Activated naive CD4-positive, alpha-beta T cell treated with Interleukin-2 at 50 U/mL for 16 hours (primary cell): ENCODE results near the gene LRRC8C.
"Not testable (repeated sequence)": the region's sequence is repeated elsewhere in the genome, so short reads cannot be mapped to it uniquely, and the experiment has no call there.

Experiments used
- DNase-seq: peaks from one replicate; pipeline ENCODE4 v3.0.0-alpha.2; 2020

LRRC8C gene

DNA sequence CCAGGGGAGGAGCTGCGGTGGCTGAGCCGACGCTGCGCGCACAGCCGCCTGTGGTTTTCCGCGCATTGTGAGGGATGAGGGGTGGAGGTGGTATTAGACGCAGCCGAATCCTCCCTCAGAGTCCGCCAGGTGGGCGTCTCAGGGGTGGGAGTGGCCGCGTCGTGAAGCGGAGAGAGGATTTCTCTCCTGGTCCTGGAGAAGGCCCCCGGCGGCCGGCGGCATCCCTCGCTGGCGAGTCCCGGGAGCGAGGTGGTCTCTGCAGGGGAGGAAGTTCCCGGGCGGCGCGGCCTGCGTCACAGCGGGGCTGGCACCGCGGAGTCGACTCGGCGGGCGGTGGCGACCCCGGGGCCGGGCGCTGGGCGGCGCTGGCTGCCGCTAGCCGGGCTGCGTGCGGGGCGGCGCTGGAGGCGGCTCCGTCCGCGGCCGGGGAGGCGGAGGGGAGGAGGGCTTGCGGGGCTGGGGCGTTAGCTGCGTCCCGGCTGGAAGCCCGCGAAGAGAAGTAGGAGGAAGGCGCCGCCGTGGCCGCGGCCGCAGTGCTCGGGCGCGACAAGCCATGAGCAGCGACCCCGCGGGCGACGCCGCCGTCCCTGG, at the start of gene LRRC8C:
Gene LRRC8C, plus strand, starts transcription at position 464 of the 591 bp plus-strand sequence. CDS start 53,354 bp downstream, outside the sequence.
- DNase-seq: peak; percentile 87

DNA sequence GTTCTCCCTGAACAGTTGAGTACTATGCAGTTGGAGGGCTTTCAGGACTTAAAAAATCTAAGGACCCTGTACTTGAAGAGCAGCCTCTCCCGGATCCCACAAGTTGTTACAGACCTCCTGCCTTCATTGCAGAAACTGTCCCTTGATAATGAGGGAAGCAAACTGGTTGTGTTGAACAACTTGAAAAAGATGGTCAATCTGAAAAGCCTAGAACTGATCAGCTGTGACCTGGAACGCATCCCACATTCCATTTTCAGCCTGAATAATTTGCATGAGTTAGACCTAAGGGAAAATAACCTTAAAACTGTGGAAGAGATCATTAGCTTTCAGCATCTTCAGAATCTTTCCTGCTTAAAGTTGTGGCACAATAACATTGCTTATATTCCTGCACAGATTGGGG, 48.7 kb upstream of the LRRC8C start:
- no peak for DNase-seq

DNA sequence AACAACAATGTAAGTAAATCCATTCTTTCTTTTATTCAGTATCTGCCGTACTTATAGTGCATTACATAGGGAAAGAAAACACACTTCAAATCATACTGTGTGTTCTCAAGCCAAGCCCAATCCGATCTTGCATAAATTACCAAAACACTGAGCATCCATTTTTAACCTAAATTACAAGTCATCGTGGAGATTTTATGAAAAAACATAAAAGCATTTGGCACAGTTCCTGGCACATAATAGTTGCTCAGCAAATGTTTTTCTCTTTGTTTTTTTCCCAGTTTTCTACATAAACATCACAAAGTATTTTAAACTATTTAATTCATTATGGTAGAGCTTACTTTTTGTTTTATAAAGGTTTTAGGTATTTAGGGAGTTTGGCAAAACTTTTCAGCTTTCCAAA, 48.1 kb upstream of the LRRC8C start:
- DNase-seq: no peak

DNA sequence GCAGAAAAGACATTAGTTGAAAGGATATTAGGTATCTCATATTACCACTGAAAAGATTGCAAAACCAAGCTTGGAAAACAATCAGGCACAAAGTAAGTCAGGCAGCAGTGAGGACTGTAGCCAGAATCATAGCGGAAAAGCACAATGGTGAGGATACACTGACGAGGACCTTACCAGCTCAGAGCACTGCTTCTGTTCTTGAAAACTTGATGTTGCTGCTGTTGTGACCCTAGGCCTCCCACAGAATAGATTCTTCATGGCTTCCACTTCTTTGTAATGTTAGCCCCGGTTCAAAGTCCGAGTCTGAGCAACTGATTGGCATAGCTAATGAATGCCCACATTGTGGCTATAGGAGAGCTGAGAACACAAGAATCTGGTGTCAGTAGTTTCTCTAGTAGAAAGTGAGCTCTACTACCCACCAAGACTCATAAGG, 45.2 kb upstream of the LRRC8C start:
- DNase-seq: no peak

DNA sequence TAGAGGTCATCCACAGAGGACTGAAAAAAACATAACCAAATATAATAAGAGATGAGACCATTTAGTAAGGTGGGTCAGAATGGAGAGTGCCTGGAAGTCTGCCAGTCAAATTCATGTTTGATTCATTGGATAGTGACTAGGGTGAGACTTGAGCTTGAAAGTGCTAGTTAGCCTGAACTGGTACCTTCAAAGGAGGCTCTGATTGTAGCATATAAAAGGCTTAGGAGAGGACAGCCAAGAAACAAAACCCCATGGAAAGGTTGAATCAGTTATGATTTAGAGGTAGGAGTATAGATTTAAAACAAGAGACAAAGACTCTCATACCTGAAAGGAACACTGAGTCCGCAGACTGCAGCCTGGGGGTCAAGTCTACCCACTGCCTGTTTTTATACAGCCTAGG, 44.4 kb upstream of the LRRC8C start:
- no peak for DNase-seq

DNA sequence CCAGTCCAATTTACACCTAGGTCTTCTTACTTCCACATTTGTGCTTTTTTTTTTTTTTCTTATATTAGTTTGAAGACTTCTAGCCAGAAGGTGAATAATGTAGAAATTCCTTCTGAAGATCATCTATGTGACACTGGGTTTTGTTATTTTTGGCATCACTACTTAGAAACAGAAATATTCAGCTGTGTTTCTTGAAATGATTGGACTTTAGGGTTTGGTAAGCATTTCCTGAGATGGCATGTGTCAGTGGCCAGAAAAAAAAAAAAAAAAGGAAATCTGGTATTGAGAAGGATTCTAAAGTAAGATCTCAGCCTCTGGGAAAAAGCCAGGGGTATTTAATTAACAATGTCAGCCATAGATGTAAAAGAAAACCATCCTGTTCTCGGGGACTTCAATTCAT, 43.4 kb upstream of the LRRC8C start:
- DNase-seq: no peak

DNA sequence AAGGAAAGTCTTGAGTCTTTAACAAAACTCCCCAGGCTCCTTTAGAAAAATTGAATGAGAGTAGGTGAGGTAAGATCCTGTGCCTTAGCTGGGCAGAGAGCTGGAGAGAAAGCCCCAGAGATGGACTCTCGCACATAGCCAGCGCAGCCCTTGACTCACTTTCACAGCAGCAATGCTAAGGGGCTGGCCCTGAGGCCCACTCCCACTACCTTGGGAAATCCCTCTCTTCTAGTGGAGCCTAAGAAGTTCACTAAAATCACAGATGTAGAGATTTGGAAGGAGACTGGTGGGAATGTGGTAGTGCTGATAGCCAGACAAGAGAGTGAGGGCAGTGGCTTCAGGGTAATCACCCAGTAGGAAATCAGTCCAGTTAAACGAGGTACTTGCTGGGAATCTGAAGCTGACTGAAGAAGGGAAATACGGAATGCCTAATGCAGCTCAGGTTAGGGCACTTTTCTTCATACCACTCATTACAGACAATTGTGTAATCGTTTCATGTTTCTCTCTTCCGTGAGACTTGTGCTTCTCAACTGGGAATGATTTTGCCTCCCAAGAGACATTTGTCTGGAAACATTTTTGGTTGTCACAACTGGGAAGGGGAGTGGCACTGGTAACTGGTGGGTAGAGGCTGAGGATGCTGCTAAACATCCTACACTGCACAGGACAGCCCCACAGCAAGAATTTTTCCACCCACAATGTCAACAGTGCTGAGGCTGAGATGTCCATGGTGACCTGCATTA, 42.4 kb upstream of the LRRC8C start:
- no peak for DNase-seq

DNA sequence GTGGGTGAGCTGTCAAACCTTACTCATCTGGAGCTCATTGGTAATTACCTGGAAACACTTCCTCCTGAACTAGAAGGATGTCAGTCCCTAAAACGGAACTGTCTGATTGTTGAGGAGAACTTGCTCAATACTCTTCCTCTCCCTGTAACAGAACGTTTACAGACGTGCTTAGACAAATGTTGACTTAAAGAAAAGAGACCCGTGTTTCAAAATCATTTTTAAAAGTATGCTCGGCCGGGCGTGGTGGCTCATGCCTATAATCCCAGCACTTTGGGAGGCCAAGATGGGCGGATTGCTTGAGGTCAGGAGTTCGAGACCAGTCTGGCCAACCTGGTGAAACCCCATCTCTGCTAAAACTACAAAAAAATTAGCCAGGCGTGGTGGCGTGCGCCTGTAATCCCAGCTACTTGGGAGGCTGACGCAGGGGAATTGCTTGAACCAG, 40.0 kb upstream of the LRRC8C start:
- not testable (repeated sequence) for DNase-seq

DNA sequence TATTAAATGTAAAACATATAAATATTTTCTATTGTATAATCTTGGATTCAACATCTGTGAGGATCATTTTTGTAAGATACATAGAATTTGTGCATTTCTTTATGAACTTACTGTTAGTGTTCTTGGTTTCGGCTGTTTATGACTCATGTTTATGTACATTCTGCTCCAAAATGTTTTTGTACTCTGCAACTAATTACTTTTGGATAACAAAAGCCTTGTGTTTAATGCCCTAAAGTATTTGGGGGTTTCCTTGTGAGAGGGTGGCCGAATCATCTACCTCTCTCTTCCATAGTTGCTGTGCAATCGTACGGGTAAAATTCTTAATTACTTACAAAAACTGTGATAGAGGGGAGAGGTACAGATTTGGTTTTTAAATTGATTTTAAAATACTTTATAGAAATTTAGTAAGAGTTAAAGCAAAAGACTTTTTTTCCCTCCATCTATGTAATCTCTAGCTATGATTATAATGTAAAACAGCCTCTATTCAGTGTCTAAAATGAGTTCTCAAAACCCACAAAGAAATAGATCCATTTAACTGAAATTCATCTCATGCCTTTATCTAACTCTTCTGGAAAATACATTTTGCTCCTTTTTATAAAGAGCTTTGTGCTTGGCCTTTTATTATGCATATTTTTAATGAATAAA, 38.7 kb upstream of the LRRC8C start:
- no peak for DNase-seq

DNA sequence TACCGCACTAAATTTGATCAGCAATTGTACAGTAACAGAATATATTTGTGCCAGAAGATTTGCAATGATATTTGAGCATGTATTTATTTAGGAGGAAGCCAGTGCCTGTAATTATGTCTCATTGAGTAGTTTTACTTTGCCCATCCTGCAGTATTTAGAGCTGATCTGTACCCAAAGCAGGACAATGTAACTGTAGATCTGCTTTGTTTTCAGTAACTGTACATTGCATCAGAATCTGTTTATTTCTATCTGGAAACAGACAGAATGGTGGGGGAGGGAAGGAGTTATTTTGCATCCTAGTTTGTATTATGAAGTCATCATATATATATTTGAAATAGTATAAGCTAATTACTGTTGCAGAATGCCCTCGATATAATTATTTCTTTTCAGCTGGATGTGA, 36.2 kb upstream of the LRRC8C start:
- DNase-seq: no peak

DNA sequence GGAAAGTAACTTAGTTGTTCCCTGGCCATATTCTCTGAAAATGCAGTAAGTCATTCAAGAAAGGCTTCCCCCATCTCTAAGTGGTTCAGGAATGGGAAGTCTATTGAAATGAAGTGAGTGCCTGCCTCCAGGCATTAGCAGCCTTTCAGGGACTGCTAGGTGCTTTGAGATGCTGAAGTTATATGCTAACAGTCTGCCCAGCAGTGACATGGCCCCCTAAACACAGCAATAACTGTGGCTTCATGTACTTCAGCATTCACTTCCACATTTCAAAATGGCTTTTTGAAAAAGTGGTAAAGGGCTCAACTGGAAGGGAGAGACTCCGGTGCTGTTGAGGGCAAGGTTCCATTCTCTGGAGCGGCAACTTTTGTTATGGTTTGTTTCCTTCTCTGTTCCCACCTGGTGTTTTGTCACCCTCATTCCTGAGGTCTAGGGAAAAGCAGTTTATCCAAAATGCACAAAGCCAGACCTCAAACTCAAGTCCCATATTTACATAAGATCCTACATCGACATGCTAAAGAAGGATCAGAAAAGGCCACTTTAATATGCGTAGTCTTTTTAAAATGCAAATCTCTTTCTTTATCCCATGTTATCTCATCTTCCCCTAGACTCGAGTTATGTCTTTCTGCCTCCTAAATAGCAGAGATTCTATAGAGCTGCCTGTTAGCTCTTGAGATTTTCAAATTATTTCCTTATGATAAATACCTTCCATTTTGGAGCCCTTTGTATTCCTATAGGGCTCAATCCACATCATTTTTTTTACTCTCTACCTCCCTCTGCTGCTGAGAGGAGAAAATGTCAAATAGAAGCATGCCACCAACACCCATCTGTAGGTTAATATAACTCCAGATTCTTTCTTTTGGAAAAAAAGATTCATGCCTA, 34.2 kb upstream of the LRRC8C start:
- DNase-seq: no peak

DNA sequence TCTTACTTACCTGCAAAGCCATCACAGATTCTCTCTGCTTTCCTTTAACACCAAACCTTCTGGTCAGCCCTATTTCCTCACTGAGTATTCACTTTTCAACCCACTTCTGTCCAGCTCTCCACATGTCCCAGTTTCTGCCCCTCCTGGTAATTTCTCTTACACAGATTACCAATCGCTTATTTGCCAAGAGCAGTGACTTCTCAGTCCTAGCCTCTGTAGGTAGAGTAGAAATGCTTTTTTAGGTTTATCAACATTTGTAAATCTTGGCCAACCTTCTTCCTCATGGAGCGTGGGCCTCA, 33.6 kb upstream of the LRRC8C start:
- DNase-seq: no peak

DNA sequence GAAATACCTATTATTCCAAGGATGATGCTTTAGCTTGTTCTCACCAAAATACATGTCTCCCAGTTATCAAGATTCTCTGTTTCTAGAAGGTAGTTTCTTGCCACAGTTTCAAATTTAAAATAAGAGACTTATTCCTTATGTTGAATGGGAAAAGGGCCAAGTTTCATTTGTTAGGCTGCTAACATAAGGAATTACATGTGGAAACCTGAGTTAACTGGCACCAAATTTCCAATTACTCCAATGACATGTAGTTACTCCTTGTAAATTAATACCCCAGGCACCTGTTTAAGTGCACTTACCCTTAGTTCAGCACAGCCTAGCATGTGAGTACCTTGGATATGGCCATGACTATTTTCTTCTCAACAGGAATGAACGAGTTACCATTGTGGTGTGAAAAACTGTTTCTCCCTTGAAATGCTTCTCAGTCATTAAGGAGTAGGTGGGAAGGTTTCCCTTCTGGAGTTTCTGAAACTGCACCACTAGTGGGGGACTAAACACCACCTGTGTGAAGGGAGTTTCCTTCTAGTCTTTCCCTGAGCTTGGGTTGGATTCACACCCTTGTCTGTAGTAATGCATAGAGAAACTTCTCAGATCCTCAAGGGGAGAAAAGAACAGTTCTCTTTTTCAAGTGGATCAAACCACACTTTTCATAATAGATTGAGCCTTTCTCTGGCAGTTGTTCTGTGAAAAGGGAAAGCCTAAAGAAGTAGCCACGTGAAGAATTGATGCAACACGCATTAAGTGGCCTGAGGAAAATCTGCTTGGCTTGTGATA, 32.3 kb upstream of the LRRC8C start:
- DNase-seq: no peak

DNA sequence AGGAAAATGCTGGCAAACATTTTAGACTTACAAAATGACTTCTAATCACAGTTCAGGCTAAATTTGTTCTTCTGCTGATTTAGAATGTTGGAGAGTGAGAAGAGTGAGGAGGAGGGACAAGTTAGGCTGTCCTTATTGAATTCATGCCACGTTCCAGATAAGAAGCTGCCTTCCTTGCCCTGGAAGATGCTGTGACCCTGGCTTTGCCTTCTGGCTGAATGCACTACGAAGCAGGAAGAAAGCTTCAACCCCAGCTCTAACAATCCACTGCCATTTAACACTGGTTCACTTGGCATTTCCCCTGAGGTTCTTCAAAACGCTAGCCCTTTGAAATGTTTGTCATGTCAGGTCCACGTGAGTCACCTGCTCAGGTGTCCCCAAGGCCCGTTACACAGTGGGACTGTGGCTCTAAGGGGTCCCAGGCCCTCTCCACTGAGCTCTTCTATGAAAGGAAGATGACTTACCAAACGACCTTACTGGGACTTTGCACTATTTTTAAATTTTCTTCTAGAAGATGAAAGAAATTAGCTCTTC, 30.0 kb upstream of the LRRC8C start:
- peak; percentile 29 for DNase-seq

DNA sequence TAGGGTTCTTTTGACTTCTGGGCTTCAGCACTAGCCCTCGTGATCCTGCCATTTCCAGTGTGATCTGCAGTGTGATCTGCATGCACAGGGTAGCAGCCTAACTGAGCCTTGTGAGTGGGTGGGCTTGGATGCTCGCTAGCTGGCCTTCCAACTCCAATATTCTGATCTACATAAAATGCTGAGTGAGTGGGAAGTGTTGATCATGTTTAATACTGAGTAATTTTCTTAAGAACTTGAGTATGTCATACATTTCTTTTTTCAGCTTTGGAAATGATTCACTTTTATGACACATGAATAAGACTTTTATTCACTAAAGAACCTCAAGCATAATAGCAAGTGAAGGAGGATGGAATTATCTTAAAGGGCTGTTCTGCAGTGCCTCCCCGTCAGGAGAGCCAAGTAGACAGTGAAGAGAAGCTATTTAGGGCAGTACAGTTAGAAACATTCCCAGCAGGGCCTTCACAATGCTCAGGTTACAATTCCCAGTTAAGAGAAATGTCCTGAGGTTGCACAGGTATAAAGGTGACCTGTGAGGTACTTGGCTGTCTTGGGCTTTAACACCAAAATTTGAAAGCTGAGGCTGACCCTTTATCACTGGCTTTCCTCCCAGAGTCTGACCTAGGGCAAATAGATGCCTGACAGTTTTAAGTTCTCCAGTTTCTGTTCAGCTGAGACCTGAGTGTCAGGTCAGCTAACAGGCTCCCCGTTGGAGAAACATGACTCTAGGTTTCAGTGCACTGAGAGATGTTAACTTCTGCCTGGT, 29.1 kb upstream of the LRRC8C start:
- peak; percentile 63 for DNase-seq

DNA sequence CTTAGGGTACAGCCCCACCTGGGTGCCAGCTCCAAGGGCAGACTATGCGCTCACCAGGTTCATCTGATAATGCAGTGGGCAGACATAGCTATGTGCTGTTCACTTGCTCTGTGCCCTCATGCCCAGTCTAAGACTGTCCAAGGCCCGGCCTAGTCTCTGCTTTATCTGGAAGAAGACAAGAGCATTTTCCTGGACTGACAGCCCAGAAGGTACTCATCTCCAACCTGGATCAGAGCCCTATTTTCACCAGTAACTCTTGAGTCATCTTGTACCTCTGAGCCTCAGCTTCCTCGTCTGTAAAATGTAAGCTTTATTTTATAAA, 28.5 kb upstream of the LRRC8C start:
- peak; percentile 27 for DNase-seq

DNA sequence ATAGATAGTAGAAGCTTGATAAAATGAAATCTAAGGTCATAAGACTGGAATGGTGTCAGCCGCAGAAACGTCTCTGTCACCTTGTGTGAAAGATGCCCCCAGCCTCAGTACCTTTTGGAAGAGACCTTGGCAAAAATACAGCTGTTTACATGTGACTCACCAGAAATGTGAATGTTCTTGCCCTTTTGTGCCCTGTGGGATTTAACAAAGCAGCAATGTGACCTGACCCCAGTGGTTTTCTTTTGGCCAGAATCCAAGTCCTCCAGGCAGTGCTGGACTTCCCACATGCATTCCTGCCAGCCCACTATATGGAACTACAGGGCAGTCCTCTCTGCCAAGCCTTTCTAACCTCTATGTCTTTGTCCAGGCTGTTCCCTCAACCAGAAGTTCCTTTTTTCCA, 27.2 kb upstream of the LRRC8C start:
- no peak for DNase-seq

DNA sequence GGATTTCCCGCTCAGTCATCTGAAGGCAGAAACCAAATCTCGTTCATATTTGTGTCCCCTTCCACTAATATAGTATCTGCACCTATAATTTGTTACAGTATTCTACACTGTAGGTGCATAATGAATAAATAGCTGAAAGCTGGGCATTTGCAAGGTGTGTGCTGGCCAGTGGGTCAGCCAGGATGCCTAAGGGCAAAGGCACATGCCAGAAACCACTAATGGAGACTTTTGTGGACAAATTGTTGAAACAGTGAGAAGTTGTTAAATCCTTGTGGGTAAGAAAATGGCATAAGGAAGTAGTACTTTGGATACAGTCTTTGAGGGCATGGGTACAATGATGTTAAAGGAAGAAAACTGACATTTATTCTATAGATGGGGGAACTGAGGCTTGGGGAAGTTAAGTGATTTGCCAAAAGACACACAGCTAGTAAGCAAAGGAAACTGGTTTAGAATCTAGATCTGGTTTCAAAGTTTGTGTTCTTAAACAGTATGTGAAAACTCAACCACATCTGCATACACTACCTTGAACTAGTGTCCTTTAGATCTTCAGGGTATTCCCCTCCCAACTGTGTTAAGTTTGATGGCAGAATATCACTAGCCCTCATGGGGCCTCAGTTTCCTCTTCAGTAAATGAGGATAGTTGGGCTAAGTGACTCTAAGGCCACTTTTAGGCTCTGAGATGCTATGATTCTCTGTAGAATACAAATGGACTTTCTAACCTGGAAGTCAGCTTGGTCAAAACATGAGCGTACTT, 26.5 kb upstream of the LRRC8C start:
- no peak for DNase-seq

DNA sequence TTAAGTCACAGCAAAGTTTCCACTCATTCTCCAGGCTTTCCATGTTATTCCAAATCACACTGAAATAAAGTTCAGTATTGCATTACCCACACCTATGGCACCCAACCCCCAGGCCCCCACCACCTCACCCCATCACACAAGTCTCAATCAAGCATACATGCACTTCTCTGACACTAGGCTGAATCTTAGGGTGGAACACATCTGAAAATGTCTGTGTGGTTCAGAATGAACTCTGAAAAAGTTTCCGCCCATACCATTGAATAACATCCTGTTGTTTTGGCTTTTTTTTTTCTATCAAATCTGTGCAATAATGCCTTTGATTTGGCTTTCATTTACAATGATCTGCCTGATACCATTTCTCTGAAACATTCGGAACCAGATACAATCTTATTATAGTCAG, 25.8 kb upstream of the LRRC8C start:
- peak; percentile 46 for DNase-seq

DNA sequence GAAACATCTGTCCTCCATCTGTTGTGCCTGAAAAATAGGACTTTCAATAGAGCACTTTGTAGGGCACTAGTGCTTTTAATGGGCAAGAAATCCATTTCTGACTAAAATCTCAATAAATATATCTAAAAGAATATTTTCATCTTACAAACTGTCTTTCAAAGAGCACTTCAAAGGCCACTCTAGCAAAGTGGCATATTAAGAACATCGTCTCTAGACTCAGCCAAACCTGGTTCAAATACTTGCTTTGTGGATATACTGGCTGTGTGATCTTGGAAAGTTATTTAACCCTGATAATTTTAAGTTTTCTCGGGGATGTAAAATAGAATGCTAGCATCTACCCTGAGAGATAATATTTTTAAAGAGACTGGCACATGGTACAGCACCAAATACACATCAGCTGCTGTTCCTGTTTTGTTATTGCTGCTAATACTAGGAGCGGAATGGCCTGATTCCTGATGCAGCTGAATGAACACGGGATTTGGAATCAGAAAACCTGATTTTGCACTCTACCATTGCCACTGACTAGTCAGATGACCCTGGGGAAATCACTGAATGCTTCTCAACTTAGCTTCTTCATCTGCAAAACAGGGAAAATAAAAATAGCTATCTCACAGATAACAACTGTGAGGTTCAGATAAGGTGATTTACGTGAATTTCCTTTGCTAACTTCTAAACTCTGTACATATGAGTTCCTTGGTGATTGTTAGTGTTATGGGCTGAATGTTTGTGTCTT, 25.2 kb upstream of the LRRC8C start:
- DNase-seq: no peak
